ENCODE data around the gene KCNQ5.

KCNQ5 gene

GRCh38 chr6:73139681-73140383 lies 518.0 kb downstream of the KCNQ5 start:
- Histone ChIP-seq H3K9ac (ENCODE audit: low read depth, low read length) (no peak overlapping the region), H3K36me3 (ENCODE audit: insufficient read depth, low read depth, low read length) (no peaks in the 10 kb centered on the region), H3K4me1 (ENCODE audit: insufficient read depth, low read length) (no peaks in the 10 kb centered on the region), H3K4me3 (ENCODE audit: low read length) (no peak overlapping the region), H3K9me3 (ENCODE audit: insufficient read depth, low read depth, low read length) (no peaks in the 10 kb centered on the region), H3K27me3 (ENCODE audit: insufficient read depth, low read length) (no peaks in the 10 kb centered on the region), H3K27ac (ENCODE audit: low read length) (no peak overlapping the region)

DNA sequence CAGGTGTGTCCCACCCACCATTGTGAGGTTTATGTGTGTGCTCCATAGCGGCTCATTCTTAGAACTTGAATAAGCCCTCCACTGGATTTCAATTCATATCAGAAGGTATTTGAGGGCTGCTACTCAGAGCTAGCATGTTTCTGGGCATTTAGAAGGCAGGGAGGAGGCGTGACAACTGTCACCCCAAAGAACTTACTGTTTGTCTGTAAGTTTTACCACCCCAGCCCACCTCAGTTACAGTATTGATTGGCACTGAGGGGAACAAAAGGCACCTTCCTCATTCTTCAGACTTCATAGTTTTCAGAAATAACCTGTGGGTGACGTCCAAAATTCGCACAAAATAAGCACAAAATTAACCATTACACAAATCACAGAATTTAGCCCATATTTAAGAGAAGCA lies 521.7 kb downstream of the KCNQ5 start:
- Histone ChIP-seq H3K27ac (ENCODE audit: low read length) (no peak overlapping the region), H3K36me3 (ENCODE audit: insufficient read depth, low read depth, low read length) (no peaks in the 10 kb centered on the region), H3K9ac (ENCODE audit: low read depth, low read length) (no peak overlapping the region), H3K4me3 (ENCODE audit: low read length) (no peak overlapping the region), H3K27me3 (ENCODE audit: insufficient read depth, low read length) (no peaks in the 10 kb centered on the region), H3K4me1 (ENCODE audit: insufficient read depth, low read length) (no peaks in the 10 kb centered on the region), H3K9me3 (ENCODE audit: insufficient read depth, low read depth, low read length) (no peaks in the 10 kb centered on the region)

GRCh38 chr6:73144516-73144915 lies 522.7 kb downstream of the KCNQ5 start:
- Histone ChIP-seq H3K27ac (ENCODE audit: low read length) (no peak overlapping the region), H3K9me3 (ENCODE audit: insufficient read depth, low read depth, low read length) (no peaks in the 10 kb centered on the region), H3K27me3 (ENCODE audit: insufficient read depth, low read length) (no peaks in the 10 kb centered on the region), H3K4me1 (ENCODE audit: insufficient read depth, low read length) (no peaks in the 10 kb centered on the region), H3K4me3 (ENCODE audit: low read length) (no peak overlapping the region), H3K9ac (ENCODE audit: low read depth, low read length) (no peak overlapping the region), H3K36me3 (ENCODE audit: insufficient read depth, low read depth, low read length) (no peaks in the 10 kb centered on the region)

- Histone ChIP-seq H3K4me1 (ENCODE audit: insufficient read depth, low read length) (no peaks in the 10 kb centered on the region), H3K27me3 (ENCODE audit: insufficient read depth, low read length) (no peaks in the 10 kb centered on the region), H3K9me3 (ENCODE audit: insufficient read depth, low read depth, low read length) (no peaks in the 10 kb centered on the region), H3K27ac (ENCODE audit: low read length) (no peak overlapping the region), H3K4me3 (ENCODE audit: low read length) (no peak overlapping the region), H3K36me3 (ENCODE audit: insufficient read depth, low read depth, low read length) (no peaks in the 10 kb centered on the region), H3K9ac (ENCODE audit: low read depth, low read length) (no peak overlapping the region)
Observed at GRCh38 chr6:73145690-73146089, 523.8 kb downstream of the KCNQ5 start.

GRCh38 chr6:73151732-73152131 lies 529.9 kb downstream of the KCNQ5 start:
- Histone ChIP-seq H3K27me3 (ENCODE audit: insufficient read depth, low read length) (no peaks in the 10 kb centered on the region), H3K27ac (ENCODE audit: low read length) (no peak overlapping the region), H3K9ac (ENCODE audit: low read depth, low read length) (no peak overlapping the region), H3K4me1 (ENCODE audit: insufficient read depth, low read length) (no peaks in the 10 kb centered on the region), H3K36me3 (ENCODE audit: insufficient read depth, low read depth, low read length) (no peaks in the 10 kb centered on the region), H3K4me3 (ENCODE audit: low read length) (no peak overlapping the region), H3K9me3 (ENCODE audit: insufficient read depth, low read depth, low read length) (no peaks in the 10 kb centered on the region)

DNA sequence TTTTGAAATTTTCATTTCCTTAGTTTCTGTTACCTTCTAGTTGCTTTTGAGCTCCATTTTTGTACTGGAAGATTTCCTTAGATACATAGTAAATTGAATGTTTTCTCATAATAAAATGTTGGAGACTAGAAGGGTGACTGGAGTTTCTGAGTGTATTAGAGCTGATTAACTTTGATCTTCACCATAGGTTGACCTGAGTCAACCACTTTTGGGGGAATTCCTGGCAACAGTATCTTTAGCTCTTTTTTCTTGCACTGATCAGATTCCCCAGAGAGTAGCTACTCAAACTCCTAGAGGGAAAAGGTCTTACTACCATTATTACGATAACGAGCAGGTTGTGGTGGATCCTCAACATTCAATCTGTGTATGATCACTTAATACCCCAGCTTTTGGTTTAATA lies 530.7 kb downstream of the KCNQ5 start:
- Histone ChIP-seq H3K27ac (ENCODE audit: low read length) (no peak overlapping the region), H3K36me3 (ENCODE audit: insufficient read depth, low read depth, low read length) (no peaks in the 10 kb centered on the region), H3K9me3 (ENCODE audit: insufficient read depth, low read depth, low read length) (no peaks in the 10 kb centered on the region), H3K27me3 (ENCODE audit: insufficient read depth, low read length) (no peaks in the 10 kb centered on the region), H3K4me1 (ENCODE audit: insufficient read depth, low read length) (no peaks in the 10 kb centered on the region), H3K4me3 (ENCODE audit: low read length) (no peak overlapping the region), H3K9ac (ENCODE audit: low read depth, low read length) (no peak overlapping the region)

- Histone ChIP-seq H3K27me3 (ENCODE audit: insufficient read depth, low read length) (no peaks in the 10 kb centered on the region), H3K27ac (ENCODE audit: low read length) (no peak overlapping the region), H3K4me1 (ENCODE audit: insufficient read depth, low read length) (no peaks in the 10 kb centered on the region), H3K9ac (ENCODE audit: low read depth, low read length) (no peak overlapping the region), H3K36me3 (ENCODE audit: insufficient read depth, low read depth, low read length) (no peaks in the 10 kb centered on the region), H3K4me3 (ENCODE audit: low read length) (no peak overlapping the region), H3K9me3 (ENCODE audit: insufficient read depth, low read depth, low read length) (no peaks in the 10 kb centered on the region)
Observed at GRCh38 chr6:73152966-73153757, 531.3 kb downstream of the KCNQ5 start.

DNA sequence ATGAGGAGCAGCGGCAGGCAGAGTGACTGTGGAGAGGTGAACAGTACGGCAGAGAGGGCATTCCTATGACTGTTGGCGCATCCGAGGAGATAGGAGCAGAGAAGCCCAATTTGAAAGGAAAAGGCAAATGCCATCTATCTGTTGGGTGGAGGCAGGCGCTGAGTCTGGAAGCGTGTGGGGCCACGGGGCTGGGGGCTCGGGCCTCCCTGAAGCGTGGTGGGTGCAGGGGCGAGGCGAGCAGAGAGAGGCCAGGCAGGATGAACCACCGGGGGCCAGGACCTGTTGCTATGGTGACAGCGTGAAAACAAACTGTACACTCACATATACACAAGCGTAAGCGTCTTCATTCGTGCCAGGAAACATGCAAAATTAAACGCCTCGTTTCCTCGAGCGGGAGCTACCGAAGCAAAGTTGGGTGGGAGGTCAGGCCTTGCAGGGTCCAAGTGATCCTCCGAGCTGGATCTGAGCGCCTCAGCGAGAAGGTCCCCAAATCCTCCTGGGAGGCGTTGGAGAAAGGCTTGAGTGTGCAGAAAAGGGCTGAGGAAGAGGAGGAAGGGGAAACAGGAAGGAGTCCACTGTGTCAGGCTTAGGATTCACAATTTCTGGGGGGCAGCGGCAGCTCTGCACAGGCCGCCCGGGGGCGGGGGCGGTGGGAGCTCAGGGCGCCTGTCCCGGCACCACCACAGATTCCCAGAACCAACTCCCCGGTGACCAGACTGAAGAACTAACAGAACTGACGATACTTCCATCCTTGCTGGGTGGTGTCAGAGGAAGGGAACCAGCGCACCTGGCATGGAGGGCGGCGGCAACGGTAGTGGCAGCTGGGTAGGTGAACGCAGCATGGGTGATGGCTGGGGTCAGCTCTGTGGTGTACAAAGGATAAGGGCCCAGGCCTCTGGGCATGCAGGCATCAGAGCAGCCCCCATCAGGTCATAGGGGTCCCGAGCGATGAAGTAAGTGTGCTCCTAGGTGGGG lies 535.2 kb downstream of the KCNQ5 start:
- Histone ChIP-seq H3K4me3 (ENCODE audit: low read length) (no peak overlapping the region), H3K27me3 (ENCODE audit: insufficient read depth, low read length) (no peaks in the 10 kb centered on the region), H3K4me1 (ENCODE audit: insufficient read depth, low read length) (no peaks in the 10 kb centered on the region), H3K36me3 (ENCODE audit: insufficient read depth, low read depth, low read length) (no peaks in the 10 kb centered on the region), H3K9ac (ENCODE audit: low read depth, low read length) (no peak overlapping the region), H3K27ac (ENCODE audit: low read length) (no peak overlapping the region), H3K9me3 (ENCODE audit: insufficient read depth, low read depth, low read length) (no peaks in the 10 kb centered on the region)

DNA sequence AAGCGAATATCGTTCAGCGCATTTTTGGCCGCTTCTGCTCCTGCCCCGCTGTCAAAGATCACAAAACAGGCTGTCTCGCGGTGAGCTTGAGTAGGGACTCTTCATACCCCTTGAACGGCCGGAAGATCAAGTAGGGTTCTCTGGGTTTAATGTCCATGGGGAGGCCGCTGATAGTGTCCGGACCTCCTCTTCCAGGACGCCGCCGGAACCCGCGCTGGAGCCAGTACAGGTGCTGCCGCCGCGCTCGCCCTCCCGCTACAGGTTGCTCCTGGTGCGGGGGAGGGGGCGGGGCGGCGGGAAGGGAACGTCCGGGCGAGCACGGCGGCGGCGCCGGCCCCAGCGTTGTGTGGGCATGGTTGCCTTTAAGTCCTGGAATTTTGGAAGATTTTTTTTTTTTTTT lies 536.0 kb downstream of the KCNQ5 start:
- no peaks in the 10 kb centered on the region for H3K27me3 ChIP-seq (ENCODE audit: insufficient read depth, low read length)

GRCh38 chr6:73169111-73169510 lies 547.2 kb downstream of the KCNQ5 start:
- no peak overlapping the region for H3K27ac ChIP-seq (ENCODE audit: low read length)
- H3K9ac ChIP-seq (ENCODE audit: low read depth, low read length), result no peak overlapping the region
- no peaks in the 10 kb centered on the region for H3K4me1 ChIP-seq (ENCODE audit: insufficient read depth, low read length)
- H3K27me3 ChIP-seq (ENCODE audit: insufficient read depth, low read length), result no peaks in the 10 kb centered on the region
- no peak overlapping the region for H3K4me3 ChIP-seq (ENCODE audit: low read length)
- H3K9me3 ChIP-seq (ENCODE audit: insufficient read depth, low read depth, low read length), result no peaks in the 10 kb centered on the region
- no peaks in the 10 kb centered on the region for H3K36me3 ChIP-seq (ENCODE audit: insufficient read depth, low read depth, low read length)

More for the DNA sequence above, 536.0 kb downstream of the KCNQ5 start:
- Histone ChIP-seq H3K4me3 (ENCODE audit: low read length) (no peak overlapping the region), H3K9me3 (ENCODE audit: insufficient read depth, low read depth, low read length) (no peaks in the 10 kb centered on the region), H3K9ac (ENCODE audit: low read depth, low read length) (no peak overlapping the region), H3K27ac (ENCODE audit: low read length) (no peak overlapping the region), H3K36me3 (ENCODE audit: insufficient read depth, low read depth, low read length) (no peaks in the 10 kb centered on the region), H3K4me1 (ENCODE audit: insufficient read depth, low read length) (no peaks in the 10 kb centered on the region)

- Histone ChIP-seq H3K9me3 (ENCODE audit: insufficient read depth, low read depth, low read length) (no peaks in the 10 kb centered on the region), H3K36me3 (ENCODE audit: insufficient read depth, low read depth, low read length) (no peaks in the 10 kb centered on the region), H3K9ac (ENCODE audit: low read depth, low read length) (no peak overlapping the region), H3K4me3 (ENCODE audit: low read length) (no peak overlapping the region), H3K27me3 (ENCODE audit: insufficient read depth, low read length) (no peaks in the 10 kb centered on the region), H3K4me1 (ENCODE audit: insufficient read depth, low read length) (no peaks in the 10 kb centered on the region), H3K27ac (ENCODE audit: low read length) (no peak overlapping the region)
Observed at GRCh38 chr6:73169633-73170032, 547.8 kb downstream of the KCNQ5 start.

Measured in iPS-20b (cell line).